Spleen (tissue), 11 donors: Measurements from ENCODE around the gene PCDHB8. TPM values are rescaled to one million over a fixed set of nuclear protein-coding genes. Genes with fewer than 3 reads are reported as not detected.
"Not testable (repeated sequence)": the region's sequence is repeated elsewhere in the genome, so short reads cannot be mapped to it uniquely, and the experiment has no call there.

ENCODE experiments used
- DNase-seq: peaks from one replicate; pipeline ENCODE4 v3.0.0-alpha.2; 2020
- H3K27ac ChIP-seq, 8 donors: fragments of 200-600 bp; sonication (generic) in 7 of 8; 1 replicate in 4 of 8; 2 replicates in 4 of 8; pipeline versions ENCODE4 v1.5.0 to v1.8.0; 2016 to 2021; ENCODE audit warnings: inconsistent platforms in 4 of 8, mild to moderate bottlenecking in 4 of 8, moderate library complexity in 1 of 8
- H3K27me3 ChIP-seq, 7 donors: fragments of 200-600 bp; sonication (generic) in 6 of 7; replicated peaks in 1 of 7; 1 replicate in 4 of 7; 2 replicates in 3 of 7; pipeline versions ENCODE4 v1.5.0 to v1.8.0; 2016 to 2021; ENCODE audit warnings: inconsistent platforms in 3 of 7, mild to moderate bottlenecking in 1 of 7
- H3K36me3 ChIP-seq, 6 donors: fragments of 200-600 bp; sonication (generic) in 5 of 6; 1 replicate in 4 of 6; 2 replicates in 2 of 6; pipeline versions ENCODE4 v1.5.0 to v1.8.0; 2016 to 2021; ENCODE audit warnings: inconsistent platforms in 2 of 6
- H3K4me1 ChIP-seq, 6 donors: fragments of 200-600 bp; sonication (generic) in 5 of 6; 1 replicate in 3 of 6; 2 replicates in 3 of 6; pipeline versions ENCODE4 v1.5.0 to v1.8.0; 2016 to 2021; ENCODE audit warnings: inconsistent platforms in 3 of 6
- H3K4me3 ChIP-seq, 8 donors: fragments of 200-600 bp; sonication (generic) in 7 of 8; 1 replicate in 4 of 8; 2 replicates in 4 of 8; pipeline versions ENCODE4 v1.5.0 to v1.8.0; 2016 to 2021; ENCODE audit warnings: inconsistent platforms in 4 of 8, mild to moderate bottlenecking in 4 of 8, moderate library complexity in 2 of 8
- H3K9me3 ChIP-seq, 8 donors: fragments of 200-600 bp; sonication (generic) in 7 of 8; 1 replicate in 4 of 8; 2 replicates in 4 of 8; pipeline versions ENCODE4 v1.5.0 to v1.8.0; 2016 to 2021; ENCODE audit warnings: inconsistent platforms in 4 of 8
- POLR2A ChIP-seq, 3 donors: fragments of 450-650 bp; IDR thresholded peaks; one replicate each; pipeline ENCODE4 v1.5.1; 2017; ENCODE audit warnings: antibody characterized with exemption in 3 of 3, mild to moderate bottlenecking in 1 of 3
- POLR2AphosphoS5 ChIP-seq, 3 donors: sonication (generic); formaldehyde crosslinking; IDR thresholded peaks; one replicate each; pipeline ENCODE4 v1.5.1; 2017; ENCODE audit warnings: antibody characterized with exemption in 3 of 3
- WGBS, 5 donors: extraction: QIAGEN DNeasy Blood & Tissue Kit in 3 of 5; methylation state at CpG; one replicate each; pipeline versions ENCODE4 v1.1.5 to v1.1.7; 2013 to 2018; 5-methylcytosine and 5-hydroxymethylcytosine counted together
- intact Hi-C: fragments of 100-400 bp; cut with DNase I; formaldehyde crosslinking; loops from one replicate; pipeline ENCODE4 v1.15.0; 2023; ENCODE audit warnings: low total_unique reads
- polyA plus RNA-seq, 3 donors: library from polyadenylated mRNA; stranded (reverse); fragments of 200-250 nt; gene quantifications; one replicate each; pipeline ENCODE4 v1.2.1, GENCODE V29; 2013
- total RNA-seq, 7 donors: library from RNA; depleted of rRNA in 3 of 7; stranded (reverse); fragments of >200 nt in 3 of 7; fragmentation: NEBNext Ultra II Directional in 4 of 7; extraction: Animal tissue kit (Norgen Biotek cat#: 25700) in 4 of 7; gene quantifications; one replicate each; pipeline versions ENCODE4 v1.1.0 to v1.2.1, GENCODE V29; 2016 to 2021
- TF ChIP-seq, protein P1 (sequence below), 11 experiments: fragments of 200-600 bp in 7 of 11; fragments of 450-650 bp in 4 of 11; sonication (generic) in 4 of 11; IDR thresholded peaks in 8 of 11; conservative IDR thresholded peaks in 3 of 11; 1 replicate in 7 of 11; 2 replicates in 4 of 11; pipeline versions ENCODE4 v1.4.0 to v1.8.0; 2016 to 2021; ENCODE audit warnings: antibody characterized with exemption in 11 of 11, inconsistent platforms in 4 of 11, mild to moderate bottlenecking in 1 of 11
- donor health status: healthy with polysubstance abuse.
- donor health status: DM: no; HTN: no; CAD: no; lungs with moderate emphysema.
- donor health status: DM: no; HTN: no; CAD: no.
- donor health status: Bipolar disorder and iron deficiency.
- donor health status: healthy.
- donor health status: DM: no; HTN: no; CAD: no.
- donor health status: DM: yes; HTN: yes; CAD: no.

PCDHB8 gene
- total and polyA plus RNA-seq, 10 donors: 0.03 to 1.8 (median 0.60) TPM; not detected in 2

- DNase-seq, H3K36me3 ChIP-seq, H3K27ac ChIP-seq, H3K4me1 ChIP-seq, intact Hi-C loops: not testable (repeated sequence)
- peak within 1 kb of the TSS in 2 of 8 donors; percentile 20 to 51 for H3K4me3 ChIP-seq
- WGBS, 5 donors: 9 to 17% (median 12%) methylated on average over 12 to 14 of the region's 18 CpGs
- peaks cover 3 to 90% (median 72%) of the 10 kb centered on the region in 8 donors for H3K9me3 ChIP-seq
- peaks cover 0 to 59% (median 0%) of the 10 kb centered on the region in 7 donors for H3K27me3 ChIP-seq
- TF ChIP-seq, protein P1, sequence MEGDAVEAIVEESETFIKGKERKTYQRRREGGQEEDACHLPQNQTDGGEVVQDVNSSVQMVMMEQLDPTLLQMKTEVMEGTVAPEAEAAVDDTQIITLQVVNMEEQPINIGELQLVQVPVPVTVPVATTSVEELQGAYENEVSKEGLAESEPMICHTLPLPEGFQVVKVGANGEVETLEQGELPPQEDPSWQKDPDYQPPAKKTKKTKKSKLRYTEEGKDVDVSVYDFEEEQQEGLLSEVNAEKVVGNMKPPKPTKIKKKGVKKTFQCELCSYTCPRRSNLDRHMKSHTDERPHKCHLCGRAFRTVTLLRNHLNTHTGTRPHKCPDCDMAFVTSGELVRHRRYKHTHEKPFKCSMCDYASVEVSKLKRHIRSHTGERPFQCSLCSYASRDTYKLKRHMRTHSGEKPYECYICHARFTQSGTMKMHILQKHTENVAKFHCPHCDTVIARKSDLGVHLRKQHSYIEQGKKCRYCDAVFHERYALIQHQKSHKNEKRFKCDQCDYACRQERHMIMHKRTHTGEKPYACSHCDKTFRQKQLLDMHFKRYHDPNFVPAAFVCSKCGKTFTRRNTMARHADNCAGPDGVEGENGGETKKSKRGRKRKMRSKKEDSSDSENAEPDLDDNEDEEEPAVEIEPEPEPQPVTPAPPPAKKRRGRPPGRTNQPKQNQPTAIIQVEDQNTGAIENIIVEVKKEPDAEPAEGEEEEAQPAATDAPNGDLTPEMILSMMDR (IDR thresholded peaks at IDR 0.05 in 8 of 11, conservative IDR thresholded peaks at IDR 0.05 in 3 of 11): peak in 3 of 11 experiments; percentile 25 to 53 (median 28)
Observed at GRCh38 chr5:141213656-141214339, 36.2 kb downstream of the PCDHB8 start, which contains the start of gene PCDHB13. TSS of gene PCDHB13 (plus strand) at chr5:141213919. CDS start at chr5:141214124, 205 bp downstream.

- WGBS, 5 donors: 50 to 67% (median 52%) methylated on average over 8 to 11 of the region's 12 CpGs
- H3K27ac ChIP-seq, H3K36me3 ChIP-seq, H3K4me1 ChIP-seq, DNase-seq, H3K4me3 ChIP-seq, intact Hi-C loops: not testable (repeated sequence)
- H3K27me3 ChIP-seq: peaks cover 0 to 56% (median 0%) of the 10 kb centered on the region in 7 donors
- H3K9me3 ChIP-seq: peaks cover 3 to 90% (median 72%) of the 10 kb centered on the region in 8 donors
Observed at GRCh38 chr5:141214583-141214982, 37.0 kb downstream of the PCDHB8 start.

DNA sequence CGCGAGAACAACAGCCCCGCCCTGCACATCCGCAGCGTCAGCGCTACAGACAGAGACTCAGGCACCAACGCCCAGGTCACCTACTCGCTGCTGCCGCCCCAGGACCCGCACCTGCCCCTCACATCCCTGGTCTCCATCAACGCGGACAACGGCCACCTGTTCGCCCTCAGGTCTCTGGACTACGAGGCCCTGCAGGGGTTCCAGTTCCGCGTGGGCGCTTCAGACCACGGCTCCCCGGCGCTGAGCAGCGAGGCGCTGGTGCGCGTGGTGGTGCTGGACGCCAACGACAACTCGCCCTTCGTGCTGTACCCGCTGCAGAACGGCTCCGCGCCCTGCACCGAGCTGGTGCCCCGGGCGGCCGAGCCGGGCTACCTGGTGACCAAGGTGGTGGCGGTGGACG is 37.9 kb downstream of the PCDHB8 start:
- Histone ChIP-seq H3K9me3 (peaks cover 3 to 90% (median 73%) of the 10 kb centered on the region in 8 donors), H3K27me3 (peaks cover 0 to 49% (median 0%) of the 10 kb centered on the region in 7 donors)
- H3K27ac ChIP-seq, DNase-seq, H3K4me3 ChIP-seq, H3K36me3 ChIP-seq, H3K4me1 ChIP-seq, intact Hi-C loops: not testable (repeated sequence)
- 34 to 47% (median 41%) methylated on average over 23 to 37 of the region's 40 CpGs for WGBS, 5 donors

DNA sequence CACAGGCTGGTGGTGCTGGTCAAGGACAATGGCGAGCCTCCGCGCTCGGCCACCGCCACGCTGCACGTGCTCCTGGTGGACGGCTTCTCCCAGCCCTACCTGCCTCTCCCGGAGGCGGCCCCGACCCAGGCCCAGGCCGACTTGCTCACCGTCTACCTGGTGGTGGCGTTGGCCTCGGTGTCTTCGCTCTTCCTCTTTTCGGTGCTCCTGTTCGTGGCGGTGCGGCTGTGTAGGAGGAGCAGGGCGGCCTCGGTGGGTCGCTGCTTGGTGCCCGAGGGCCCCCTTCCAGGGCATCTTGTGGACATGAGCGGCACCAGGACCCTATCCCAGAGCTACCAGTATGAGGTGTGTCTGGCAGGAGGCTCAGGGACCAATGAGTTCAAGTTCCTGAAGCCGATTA is 38.4 kb downstream of the PCDHB8 start:
- H3K27ac ChIP-seq, H3K36me3 ChIP-seq, DNase-seq, H3K4me3 ChIP-seq, intact Hi-C loops, H3K4me1 ChIP-seq: not testable (repeated sequence)
- 28 to 61% (median 41%) methylated on average over 5 to 24 of the region's 26 CpGs for WGBS, 5 donors
- Histone ChIP-seq H3K27me3 (peaks cover 0 to 49% (median 0%) of the 10 kb centered on the region in 7 donors), H3K9me3 (peaks cover 3 to 90% (median 74%) of the 10 kb centered on the region in 8 donors)

DNA sequence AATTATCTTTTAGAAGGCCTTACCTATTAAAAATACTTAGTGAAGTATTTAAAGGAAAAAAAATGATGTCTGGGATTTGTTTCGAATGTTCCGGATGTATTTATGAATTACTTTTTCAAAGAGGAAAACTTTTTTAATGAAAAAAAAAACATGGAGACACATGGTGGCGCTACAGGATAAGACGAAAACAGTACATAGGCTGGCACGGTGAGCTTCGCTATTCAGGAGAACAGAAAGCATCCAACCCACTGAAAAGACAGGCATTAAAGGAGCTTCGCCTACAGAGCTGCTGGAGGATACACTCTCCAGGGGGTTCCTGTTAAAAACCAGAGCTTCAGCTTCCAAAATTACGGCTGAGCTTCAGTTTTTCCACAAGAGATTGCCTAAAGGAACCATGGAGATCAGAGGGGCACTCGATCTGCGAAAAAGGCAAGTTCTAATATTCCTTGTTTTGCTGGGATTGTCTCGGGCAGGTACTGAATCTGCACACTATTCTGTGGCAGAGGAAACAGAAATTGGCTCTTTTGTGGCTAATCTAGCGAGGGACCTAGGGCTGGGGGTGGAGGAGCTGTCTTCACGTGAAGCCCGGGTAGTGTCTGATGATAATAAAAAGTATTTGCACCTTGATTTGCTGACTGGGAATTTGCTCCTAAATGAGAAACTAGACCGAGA is 45.7 kb downstream of the PCDHB8 start, which contains the start of gene PCDHB14:
Gene PCDHB14, plus strand, starts transcription at position 232 of the 672 bp plus-strand sequence. Its CDS starts 163 bp downstream, at position 395.
- Histone ChIP-seq H3K4me1 (peaks cover 0 to 5% (median 0%) of the 10 kb centered on the region in 6 donors), H3K27ac (no peak within 1 kb of the TSS), H3K4me3 (peak within 1 kb of the TSS in 1 of 8 donors; percentile 21), H3K9me3 (peaks cover 4 to 98% (median 91%) of the 10 kb centered on the region in 8 donors), H3K27me3 (peaks cover 0 to 61% (median 0%) of the 10 kb centered on the region in 7 donors), H3K36me3 (peaks cover 0 to 7% (median 0%) of the 10 kb centered on the region in 6 donors)
- TF ChIP-seq, protein P1 (IDR thresholded peaks at IDR 0.05 in 8 of 11, conservative IDR thresholded peaks at IDR 0.05 in 3 of 11): peak in 1 of 11 experiments; percentile 11
- TF ChIP-seq POLR2A (IDR thresholded peaks at IDR 0.05): no peak
- TF ChIP-seq POLR2AphosphoS5 (IDR thresholded peaks at IDR 0.05): no peak
- intact Hi-C loops: no loop called here
- DNase-seq: no peak
- WGBS, 5 donors: 22 to 34% (median 29%) methylated on average over 15 of the region's 15 CpGs

DNA sequence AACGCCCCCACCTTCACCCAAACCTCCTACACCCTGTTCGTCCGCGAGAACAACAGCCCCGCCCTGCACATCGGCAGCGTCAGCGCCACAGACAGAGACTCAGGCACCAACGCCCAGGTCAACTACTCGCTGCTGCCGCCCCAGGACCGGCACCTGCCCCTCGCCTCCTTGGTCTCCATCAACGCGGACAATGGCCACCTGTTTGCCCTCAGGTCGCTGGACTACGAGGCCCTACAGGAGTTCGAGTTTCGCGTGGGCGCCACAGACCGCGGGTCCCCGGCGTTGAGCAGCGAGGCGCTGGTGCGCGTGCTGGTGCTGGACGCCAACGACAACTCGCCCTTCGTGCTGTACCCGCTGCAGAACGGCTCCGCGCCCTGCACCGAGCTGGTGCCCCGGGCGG is 47.3 kb downstream of the PCDHB8 start:
- Histone ChIP-seq H3K9me3 (peaks cover 4 to 93% (median 86%) of the 10 kb centered on the region in 8 donors), H3K27me3 (peaks cover 0 to 56% (median 0%) of the 10 kb centered on the region in 7 donors)
- H3K4me3 ChIP-seq, DNase-seq, intact Hi-C loops, H3K27ac ChIP-seq, H3K36me3 ChIP-seq, H3K4me1 ChIP-seq: not testable (repeated sequence)
- WGBS, 5 donors: 17 to 50% (median 30%) methylated on average over 28 to 35 of the region's 40 CpGs

- DNase-seq, H3K4me3 ChIP-seq, H3K27ac ChIP-seq, H3K4me1 ChIP-seq, H3K36me3 ChIP-seq, intact Hi-C loops: not testable (repeated sequence)
- 31 to 44% (median 42%) methylated on average over 14 to 30 of the region's 30 CpGs for WGBS, 5 donors
- peaks cover 4 to 92% (median 85%) of the 10 kb centered on the region in 8 donors for H3K9me3 ChIP-seq
- H3K27me3 ChIP-seq: peaks cover 0 to 55% (median 0%) of the 10 kb centered on the region in 7 donors
Observed at GRCh38 chr5:141225421-141225820, 47.8 kb downstream of the PCDHB8 start.
